Dermis blood vessel endothelial cell (primary cell): ENCODE results near the gene PIEZO2. TPM values are rescaled to one million over a fixed set of nuclear protein-coding genes. Genes with fewer than 3 reads are reported as not detected.

Source experiments
- DNase-seq: peaks from one replicate; pipeline ENCODE4 v3.0.0; 2010
- total RNA-seq: library from RNA; depleted of rRNA; stranded (reverse); fragments of >200 nt; gene quantifications from 2 replicates; pipeline ENCODE4 v1.2.3, GENCODE V29; 2014

The PIEZO2 gene
- total RNA-seq, 1 donor from 2014 or later, result 141 TPM

DNA sequence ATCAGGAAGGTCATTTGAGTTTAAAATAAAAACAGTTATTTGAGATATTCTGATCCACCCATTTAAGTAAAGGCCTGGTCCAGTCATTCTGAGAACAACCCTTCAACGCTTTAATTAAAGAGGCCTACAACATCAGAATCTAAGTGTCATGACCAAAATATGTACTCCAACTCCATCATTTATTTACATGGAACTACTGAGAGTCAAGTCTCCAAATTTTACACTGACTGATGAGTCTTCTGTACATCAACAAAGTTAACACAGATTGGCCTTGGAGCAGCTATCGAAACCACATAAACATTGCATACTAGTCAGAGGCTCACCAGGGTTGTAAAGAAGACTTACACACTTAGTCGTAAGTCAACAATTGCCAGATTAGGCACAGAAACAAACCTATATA, 37.1 kb downstream of the PIEZO2 start:
- no peak for DNase-seq

DNA sequence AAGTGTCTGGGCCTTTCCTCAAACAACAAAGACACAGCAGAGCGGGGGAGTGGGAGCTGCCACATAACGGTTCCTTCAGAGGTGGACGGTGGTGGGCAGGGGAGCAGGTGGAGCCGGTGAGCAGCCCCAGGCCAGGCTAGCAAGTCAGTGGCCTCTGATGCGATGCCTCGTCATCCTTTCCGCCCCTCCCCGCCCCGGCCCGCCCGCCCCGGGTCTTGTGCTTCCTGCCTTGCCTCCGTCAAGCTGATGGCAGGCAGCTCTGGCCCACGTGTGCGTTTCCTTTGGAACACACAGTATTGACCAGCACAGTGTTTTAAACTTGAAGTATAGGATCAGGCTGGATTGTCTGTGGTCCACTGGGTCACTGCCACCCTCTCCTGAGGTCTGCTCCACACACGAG, 38.9 kb downstream of the PIEZO2 start:
- peak; percentile 77 for DNase-seq

DNA sequence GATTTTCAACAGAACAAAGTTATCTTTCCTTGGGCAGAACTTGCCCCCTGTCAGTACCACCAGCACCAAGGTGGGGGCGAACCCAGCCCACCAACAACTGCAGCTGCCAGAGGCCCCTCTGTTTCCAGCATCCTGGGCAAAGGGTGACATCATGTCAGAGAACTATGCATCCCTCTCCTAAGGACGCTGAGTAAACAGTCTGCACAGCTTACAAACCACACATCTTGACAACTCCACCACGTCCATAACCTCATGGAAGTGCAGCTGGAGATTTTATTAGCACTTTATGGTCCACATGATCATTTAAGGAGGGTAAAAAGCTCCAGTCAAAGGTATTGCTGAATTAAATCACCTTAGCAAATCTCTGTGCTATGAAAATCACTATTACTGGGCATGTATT, 40.4 kb downstream of the PIEZO2 start:
- no peak for DNase-seq

DNA sequence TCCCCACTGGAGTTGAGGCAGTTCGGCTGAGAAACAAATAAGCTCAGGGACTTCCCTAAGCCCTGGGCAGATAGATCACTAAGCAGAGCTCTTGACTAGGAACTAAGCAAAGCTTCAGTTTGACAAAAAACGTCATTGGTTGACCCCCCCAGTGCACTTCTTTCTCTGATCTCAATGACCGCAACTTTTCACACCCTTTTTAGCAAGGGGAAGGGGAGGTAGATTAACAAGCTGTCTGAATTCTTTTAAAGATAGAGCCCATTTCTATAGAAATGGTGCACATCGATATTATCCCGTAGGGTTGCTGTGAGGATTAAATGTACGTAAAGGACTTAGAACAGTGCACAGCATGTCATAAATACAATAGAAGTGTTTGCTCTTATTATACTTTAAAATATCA, 42.5 kb downstream of the PIEZO2 start:
- no peak for DNase-seq

DNA sequence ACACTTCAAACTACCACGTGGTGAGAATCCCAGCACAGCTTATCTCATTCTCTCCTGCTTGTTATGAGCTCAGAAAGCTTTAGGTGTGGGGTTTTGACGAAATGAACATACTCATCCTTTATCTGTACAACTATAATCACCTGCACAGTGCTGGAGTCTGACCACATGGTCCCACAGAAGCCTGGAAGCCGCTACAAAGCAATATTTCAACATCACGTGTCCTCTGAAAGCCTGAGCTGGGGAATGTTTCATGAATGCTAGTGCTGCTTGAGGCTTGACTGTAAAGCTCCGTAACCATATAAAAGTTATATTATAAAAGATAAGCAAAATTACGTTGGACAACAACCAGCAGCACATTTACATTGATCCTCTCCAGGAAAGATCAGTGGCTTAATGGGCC, 43.9 kb downstream of the PIEZO2 start:
- no peak for DNase-seq

DNA sequence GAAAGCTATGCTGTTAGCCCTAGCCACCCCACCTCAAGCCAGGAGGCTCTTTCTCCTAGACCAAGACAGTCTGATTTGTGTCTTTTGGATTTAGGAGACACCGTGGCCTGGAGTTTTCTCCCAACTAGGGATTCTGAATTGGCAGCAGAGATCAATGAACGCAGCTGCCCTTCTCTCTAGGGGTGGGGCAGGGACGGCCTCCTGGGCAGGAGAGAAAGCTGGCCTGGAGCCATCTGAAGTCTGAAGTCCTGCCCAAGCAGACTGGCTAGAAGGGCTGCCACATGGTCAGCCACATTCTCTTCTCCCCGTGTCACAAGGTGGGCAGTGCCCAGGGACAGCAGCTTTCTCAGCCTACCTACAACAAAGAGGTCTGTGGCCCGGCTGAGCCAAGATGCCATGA, 45.1 kb downstream of the PIEZO2 start:
- no peak for DNase-seq

DNA sequence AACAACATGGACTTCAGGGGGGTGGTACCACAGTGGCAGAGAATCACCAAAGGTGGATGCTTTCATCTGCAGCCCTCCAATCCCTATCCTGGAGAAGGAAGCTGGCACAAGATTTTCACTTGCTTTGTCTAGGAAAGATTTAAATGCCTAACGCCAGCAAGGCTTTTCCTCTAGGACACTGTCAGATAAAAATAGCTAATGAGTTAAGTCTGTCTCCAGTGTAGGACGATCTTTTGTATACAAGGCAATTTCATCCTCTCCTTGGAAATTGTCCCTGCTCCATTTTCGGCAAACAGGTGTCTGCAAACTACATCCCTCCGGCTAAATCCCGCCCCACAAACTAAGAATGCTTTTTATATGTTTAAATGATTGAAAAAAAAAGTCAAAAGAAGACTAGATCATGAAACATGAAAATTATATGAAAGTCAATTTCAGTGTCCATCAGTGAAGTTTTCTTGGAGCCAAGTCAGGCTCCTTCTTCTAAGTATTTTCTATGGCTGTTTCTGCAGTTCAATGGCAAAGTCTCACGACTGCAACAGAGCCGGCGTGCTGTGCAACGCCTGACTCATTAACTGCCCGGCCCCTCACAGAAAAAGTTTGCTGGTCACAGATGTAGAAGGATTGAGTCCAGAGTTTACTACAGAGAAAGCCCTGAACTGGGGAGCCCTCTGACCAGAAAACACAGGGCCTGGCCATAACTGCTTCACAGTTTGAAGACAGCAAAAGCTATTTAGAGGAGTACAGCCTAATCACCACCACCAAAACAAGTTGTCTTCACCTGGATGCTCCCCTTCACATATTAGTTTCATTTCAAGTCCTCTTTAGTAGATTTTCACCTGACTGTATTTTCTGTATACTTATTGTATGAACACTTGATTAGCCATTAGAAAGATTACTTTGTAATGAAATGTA, 52.3 kb downstream of the PIEZO2 start:
- no peak for DNase-seq

DNA sequence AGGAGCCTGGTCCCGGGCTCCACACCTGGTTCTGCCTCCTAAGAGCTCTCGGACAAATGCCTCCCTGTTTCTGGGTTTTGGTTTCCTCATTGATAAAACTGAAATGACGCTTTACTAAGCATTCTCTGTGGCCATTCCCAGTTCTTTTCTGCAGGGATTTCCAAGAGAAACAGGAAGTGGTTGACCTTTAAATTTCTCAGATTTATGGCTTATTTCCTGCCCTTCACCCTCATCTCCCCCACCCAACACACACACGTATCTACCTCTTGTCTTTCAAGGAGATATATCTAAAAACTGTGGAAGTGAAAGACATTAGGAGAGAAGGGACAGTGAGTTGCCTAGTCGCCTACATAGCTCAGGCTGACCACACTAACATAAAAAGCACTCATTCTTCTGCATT, 53.0 kb downstream of the PIEZO2 start:
- no peak for DNase-seq

DNA sequence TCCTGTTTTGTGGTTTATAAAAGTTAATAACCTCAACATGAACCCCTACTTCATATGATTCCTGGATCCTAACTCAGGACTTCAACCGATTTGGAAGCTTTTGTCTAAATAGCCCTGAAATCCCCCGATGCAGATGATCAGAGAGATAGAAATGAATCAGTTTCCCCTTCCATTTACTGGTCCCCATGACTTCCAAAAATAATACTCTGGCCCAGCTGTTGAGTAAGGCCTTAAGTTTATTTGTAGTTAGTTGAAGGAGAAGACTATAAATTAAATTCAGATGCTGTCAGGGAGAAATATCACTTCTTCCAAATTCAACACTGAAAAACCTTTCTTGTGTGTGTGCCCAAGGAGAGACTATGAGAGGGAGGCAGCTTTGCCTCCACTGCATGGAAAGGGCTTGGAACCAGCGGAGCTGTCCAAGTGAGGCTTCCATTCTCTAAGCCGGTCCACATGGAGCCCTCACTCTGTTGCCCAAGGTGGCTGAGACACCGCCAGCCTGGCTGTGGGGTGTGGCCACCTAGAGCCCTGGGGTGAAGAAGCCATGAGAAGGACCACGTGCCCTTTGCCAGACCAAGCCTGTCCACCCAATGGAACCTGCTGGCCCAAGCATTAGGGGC, 53.6 kb downstream of the PIEZO2 start:
- no peak for DNase-seq

DNA sequence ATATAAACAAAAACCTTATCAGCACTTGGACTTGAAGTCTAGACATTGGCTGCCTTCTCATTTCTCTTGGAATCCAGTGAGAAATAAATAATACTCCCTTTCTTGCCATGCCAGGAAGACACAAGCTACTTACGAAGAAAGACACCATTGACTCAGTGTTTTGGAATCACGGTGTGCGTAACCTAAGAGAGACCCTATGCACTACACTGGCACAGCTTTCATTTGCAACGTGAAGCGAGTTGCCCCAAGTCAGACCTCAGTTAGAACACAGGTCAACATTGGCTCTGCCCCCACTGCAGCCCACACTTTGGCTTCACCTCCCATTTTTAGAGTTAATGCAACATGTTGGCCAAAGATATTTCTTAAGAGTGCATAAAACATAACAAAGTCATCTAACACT, 54.2 kb downstream of the PIEZO2 start:
- DNase-seq, result no peak

DNA sequence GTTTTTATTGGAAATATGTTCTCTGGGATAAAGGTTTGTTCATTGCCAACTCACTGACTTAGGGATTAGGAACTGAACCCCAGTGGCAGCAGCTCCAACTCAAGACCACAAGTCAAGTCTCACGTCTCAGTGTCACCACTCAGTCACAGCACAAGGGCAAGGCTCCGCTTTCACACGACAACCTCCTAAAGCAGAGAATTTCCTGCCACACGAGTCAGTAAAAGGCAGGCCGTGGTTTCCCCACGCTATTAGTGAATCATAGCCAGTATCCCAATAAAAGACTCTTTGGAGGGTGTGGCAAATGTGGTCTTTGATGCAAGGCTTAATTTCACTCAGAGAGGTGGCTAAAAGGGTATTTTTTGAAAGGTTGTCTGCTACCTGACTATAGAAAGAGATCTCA, 57.6 kb downstream of the PIEZO2 start:
- DNase-seq, result no peak

DNA sequence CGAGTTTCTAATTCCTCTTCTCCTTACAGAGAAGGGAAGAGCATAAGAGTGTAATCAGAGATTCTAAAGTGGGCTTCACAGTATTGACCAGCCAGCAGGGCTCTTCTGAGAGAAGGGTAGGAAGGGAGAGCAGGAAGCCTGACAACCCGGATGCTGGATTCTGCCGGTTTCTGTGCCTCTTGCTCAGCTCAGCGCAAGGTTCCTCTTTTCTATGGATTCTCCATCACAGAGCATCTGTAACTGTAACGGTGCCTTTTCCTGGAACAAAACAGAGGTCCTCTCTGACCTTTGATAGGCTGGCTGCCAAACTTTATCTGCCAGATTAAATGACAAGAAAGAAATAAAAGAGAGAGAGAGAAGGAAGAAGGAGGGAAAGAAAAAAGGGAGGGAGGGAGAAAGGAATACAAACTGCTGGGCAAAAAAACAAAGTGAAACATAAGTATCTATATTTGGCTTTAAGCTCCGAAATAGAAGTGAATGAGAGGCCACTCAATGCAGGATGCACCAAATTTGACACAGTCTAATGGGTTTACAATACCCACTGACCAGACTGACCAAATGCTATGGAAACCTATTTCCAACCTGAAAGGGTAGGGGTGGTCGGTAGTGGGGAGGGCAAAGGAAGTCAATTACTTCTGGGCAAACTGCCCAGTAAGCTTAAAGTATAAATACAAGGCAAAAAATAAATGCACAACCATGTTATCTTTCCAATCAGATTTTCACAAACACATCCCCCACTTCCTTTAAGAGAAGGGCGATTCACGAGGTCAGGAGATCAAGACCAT, 59.2 kb downstream of the PIEZO2 start:
- DNase-seq, result peak; percentile 85

DNA sequence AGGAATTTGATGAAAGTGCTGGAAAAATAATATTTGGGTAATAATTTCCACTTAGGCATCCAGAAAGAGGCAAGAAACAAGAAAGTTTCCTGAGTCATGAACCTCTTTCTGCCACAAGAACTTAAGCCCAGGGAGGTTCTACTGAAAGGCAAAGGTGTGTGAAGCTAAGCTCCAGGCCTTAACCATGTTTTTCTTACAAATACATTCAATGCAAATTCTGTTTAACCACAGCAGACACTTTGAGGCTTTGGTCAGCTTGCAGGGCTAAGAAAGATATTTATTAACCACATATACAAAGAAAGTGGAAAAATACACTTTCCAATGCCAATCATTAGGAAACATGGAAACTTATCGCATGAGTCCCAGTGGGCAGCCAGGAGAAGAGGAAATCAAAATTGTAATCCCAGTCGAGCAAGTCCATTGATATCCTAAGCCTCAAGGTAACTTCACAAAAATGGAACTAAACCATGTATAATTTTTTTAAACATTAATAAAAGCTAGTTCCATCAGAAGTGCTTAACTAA, 68.3 kb downstream of the PIEZO2 start:
- DNase-seq, result no peak

DNA sequence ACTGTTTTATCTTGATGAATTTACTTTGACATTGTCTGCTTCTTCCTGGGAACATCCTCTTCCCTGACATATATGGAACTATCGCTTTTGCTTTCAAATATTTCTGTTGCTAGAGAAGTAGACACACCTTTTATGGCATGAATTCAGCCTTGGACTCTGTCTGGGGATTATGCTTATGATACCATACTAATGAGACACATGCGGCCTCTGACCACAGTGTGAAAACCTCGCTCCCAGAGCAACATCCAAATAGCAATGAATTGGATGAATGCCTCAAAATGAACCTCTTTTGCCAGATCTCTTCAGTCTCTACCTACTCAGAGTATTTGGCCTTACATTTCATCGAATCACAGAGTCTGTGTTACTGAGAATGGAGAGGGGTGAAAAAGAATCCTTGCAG, 70.9 kb downstream of the PIEZO2 start:
- no peak for DNase-seq

DNA sequence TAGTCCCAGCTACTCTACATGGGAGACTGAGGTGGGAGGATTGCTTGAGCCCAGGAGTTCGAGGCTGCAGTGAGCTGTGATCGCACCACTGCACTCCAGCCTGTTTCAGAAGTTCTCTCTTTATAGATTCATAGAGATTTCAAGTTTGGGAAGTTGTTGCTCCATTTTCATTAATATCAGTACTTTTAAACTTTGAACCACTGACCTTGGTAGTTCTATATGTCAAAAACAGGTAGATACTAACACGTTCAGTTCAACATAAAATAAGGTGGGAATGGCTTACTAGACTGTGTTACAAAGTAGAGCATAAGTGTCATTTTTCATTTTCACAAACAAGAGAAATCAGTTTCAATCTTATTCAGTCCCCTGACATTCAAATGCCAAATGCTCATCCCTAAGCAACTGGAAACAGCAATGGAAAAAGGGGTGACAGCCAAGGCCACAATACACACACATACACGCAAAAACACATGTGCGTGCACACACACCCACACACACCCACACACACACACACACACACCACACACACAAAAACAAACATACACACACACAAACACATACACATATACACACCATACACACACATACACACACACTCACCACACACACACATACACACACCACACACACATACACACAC, 71.7 kb downstream of the PIEZO2 start:
- no peak for DNase-seq

DNA sequence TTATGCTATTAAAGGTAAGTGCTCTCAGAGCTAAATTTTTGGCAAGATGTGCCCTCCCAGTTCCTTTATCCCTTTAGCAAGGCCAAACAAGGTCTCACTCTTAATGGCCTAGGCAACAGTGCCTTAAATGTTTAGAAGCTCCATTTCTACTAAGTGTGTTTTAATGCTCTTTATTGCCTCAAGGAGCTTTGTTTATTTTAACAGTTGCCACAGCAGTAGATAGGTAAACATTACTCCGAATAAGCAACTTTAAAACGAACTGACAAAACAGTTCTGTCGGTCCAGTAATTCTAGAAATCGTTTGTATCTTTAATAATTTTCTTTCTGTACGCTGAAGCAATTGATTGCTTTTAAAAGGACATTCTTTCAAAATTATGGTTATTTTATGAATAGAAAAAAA, 74.5 kb downstream of the PIEZO2 start:
- DNase-seq, result no peak

DNA sequence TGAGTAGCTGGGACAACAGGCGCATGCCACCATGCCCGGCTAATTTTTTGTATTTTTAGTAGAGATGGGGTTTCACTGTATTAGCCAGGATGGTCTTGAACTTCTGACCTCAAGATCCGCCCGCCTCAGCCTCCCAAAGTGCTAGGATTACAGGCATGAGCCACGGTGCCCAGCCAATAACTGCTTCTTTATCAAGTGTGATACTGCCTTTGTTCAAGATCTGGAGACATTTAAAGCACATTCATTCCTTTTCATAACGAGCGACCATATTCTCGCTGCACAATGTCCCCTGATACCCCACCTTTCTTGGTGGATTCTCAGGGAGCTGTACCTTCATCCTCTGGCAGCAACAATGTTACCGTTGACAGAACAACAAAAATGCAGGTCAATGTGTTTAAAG, 75.4 kb downstream of the PIEZO2 start:
- DNase-seq, result no peak

DNA sequence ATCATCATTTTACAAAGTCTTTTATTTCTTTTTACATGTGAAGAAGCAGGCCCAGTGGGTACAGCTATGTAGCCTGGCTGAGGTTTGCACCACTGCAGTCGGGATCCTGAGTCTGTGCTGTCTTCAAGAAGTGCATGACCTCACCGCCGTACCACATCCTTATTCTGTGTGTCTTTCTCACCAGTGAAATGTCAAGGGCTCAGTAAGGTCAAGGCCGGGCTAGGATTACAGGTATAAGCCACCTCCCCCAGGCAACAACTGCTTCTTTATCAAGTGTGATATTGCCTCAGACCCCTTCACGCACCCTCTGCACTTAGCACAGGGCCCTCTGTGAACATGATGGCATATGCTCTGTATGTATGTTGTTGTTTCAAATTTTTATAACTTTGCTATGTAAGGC, 76.7 kb downstream of the PIEZO2 start:
- DNase-seq, result no peak

DNA sequence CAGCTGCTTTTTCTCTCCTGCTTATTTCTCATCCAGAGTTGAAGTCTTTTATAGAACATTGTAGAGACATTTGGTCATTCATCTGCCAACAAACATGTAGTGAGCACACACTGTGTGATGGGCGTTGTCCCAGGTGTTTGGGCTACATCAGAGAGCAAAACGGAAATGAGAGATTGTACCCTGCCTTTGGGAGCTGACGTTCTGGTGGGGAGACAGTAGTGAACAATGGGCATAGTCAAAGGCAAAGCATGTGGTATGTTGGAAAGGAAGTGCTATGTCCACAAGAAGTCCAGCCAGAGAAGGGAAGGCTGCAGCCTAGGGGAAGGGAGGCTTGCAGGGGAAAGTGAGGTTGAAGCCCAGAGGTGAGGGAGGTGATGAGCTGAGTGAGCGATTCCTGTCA, 78.1 kb downstream of the PIEZO2 start:
- peak; percentile 71 for DNase-seq

DNA sequence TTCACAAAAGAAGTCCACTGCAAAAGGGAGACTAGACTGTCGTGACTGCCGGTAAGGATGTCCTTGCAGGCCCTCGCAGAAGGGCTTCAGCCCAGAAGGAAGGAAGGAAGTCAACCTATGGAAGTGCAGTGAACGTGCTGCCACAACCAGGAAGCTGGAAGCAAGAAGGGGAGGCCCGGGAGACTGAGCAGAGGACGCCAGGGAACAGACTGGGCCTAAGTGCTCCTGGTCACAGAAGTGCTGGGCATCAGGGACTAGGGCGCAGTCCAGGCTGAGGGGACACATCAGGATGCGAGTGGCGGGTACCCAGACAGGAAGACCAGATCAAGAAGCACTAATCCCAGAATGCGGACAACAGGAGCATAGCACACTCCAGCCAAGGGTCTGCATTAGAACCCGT, 78.8 kb downstream of the PIEZO2 start:
- DNase-seq, result no peak

DNA sequence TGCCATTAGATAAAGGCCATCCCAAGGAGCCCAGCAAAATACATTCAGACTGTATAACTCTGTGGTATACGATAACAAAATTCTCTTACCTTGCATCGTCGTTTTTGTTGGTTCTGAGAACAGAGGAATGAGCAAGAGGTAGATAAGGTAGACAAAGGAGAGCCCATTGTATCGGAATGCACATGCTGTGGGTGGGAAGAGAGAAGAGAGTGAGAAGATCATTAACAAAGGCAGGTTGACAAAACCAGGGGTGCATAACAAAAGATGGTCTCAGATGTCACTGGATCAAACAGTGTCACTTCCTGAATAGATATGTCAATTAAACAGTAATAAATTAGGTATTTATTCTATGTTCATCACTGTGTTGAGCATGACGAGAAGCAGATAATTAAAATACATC, 83.3 kb downstream of the PIEZO2 start:
- DNase-seq, result no peak

DNA sequence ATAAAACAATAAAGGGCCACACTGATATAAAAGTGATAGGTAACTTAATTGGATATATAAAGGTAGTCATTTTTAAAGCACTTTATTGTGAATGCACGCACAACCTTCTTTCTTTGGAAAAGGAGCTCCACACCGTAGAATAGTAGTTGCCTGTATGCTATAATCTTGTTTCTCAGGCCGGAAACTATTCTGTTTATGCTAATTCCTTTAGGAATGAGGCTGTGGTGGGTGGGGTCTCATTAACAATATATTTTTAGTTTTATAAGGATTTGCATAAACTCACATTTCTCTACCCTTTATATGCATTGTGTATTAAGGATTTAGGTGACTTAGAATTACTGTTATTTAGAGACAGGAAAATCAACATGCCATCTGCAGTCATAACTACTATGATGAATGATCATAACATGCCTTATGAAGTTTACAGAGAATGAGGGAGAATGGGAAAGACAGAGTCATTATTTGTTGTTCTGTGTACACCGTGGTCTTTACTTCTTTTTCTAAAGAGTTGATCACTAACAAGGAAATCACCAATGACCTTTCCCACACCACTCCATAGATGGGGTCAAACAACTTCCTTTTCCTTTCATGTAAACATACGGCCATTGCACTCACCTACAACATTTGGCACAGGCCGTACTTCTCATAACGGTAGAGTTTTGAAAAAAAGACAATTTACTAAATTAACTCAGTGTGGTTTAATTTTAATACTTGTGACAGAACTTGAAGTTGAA, 84.5 kb downstream of the PIEZO2 start:
- peak; percentile 75 for DNase-seq
